Epithelial cell of proximal tubule (primary cell): Measurements from ENCODE around the gene PDIA5. TPM values are rescaled to one million over a fixed set of nuclear protein-coding genes. Genes with fewer than 3 reads are reported as not detected.

Experiments used
- DNase-seq: peaks from one replicate; pipeline ENCODE4 v3.0.0-alpha.2; 2011; ENCODE audit warnings: low read depth
- H3K4me3 ChIP-seq: 2 replicates; pipeline ENCODE4 v1.5.1; 2011; ENCODE audit warnings: low read depth, mild to moderate bottlenecking, low read length
- total RNA-seq: library from RNA; depleted of rRNA; stranded (reverse); fragments of >200 nt; gene quantifications from 2 replicates; pipeline ENCODE4 v1.2.3, GENCODE V29; 2015
- TF ChIP-seq, protein P1 (sequence below): conservative IDR thresholded peaks from 2 replicates; pipeline ENCODE4 v1.5.1; 2012; ENCODE audit warnings: low read depth, mild to moderate bottlenecking, low read length

The PDIA5 gene
- total RNA-seq, 1 donor from 2014 or later, result 29.4 TPM

DNA sequence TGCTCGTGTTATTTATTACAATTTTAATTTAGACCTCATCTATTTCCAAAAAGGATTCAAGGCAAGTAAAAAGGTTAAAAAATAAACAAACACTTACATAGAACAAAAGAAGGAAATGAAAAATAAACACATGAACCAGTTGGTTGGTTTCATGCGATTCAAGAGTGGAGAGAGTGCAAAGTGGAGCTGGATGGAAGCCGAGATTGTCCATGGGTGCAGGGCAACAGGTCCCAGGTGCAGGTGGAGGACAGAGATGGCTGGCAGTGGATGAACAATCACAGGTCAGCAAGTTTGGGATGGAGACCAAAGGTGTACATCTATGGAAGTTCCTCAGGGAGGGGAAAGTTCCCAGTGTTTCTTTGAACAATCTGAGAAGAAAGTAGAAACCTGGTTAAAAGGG, 27.6 kb upstream of the PDIA5 start:
- TF ChIP-seq, protein P1, sequence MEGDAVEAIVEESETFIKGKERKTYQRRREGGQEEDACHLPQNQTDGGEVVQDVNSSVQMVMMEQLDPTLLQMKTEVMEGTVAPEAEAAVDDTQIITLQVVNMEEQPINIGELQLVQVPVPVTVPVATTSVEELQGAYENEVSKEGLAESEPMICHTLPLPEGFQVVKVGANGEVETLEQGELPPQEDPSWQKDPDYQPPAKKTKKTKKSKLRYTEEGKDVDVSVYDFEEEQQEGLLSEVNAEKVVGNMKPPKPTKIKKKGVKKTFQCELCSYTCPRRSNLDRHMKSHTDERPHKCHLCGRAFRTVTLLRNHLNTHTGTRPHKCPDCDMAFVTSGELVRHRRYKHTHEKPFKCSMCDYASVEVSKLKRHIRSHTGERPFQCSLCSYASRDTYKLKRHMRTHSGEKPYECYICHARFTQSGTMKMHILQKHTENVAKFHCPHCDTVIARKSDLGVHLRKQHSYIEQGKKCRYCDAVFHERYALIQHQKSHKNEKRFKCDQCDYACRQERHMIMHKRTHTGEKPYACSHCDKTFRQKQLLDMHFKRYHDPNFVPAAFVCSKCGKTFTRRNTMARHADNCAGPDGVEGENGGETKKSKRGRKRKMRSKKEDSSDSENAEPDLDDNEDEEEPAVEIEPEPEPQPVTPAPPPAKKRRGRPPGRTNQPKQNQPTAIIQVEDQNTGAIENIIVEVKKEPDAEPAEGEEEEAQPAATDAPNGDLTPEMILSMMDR, result no peak
- no peak overlapping the region for H3K4me3 ChIP-seq
- DNase-seq, result no peak

DNA sequence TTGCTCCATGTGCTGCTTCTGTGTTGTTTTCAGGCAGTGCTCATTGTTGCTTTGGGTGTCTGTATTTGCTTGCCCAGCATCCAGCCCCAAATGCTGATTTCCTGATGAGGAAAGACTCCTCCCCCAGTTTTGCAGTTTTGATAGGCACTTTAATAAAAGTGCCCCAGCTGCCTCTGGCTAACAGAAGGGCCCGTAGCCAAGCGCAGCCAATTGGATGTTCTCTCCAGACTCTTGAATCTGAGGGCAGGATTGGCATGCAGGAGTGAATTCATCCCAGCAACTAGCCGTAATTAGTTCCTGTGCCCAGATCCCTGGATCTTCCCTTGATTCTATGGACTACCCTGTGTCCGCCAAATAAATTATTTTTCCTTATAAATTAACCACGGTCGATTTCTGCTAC, 24.4 kb upstream of the PDIA5 start:
- TF ChIP-seq, protein P1, result no peak
- no peak overlapping the region for H3K4me3 ChIP-seq
- no peak for DNase-seq

DNA sequence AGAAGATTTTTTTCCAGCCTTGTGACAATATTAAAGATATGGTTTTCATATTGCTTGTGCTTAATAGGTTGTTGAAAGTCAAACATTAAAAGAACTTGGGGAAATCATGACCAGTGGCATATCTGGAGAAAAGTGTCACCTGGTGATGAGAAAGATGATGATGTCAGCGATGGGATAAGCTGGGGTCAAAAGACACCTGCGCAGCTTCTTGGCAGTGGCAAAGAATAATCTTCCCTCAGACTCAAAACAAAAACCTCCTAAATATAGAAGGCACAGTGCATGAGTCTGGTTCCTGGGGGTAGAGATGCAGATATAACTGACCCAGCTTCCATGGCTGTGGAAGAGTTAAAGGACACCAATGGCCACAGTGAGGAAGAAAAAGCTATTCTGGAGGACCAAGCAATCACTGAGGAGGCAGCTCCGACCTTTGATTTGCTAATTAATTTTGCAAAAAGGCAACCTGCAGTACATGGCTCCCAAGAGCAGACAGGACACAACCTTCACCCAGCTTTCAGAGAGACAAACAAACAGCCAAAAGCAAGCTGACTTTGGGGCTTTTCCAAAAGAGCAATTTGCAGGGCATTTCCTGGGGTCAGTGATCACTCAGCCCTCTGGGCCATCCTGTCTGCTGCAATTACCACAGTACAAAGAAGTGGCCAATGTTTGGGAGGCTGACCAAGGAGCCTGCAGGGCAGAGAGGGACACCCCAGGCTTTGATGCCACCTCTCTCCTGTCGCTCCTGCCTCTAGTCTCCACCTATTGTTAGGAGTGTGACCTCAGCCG, 21.7 kb upstream of the PDIA5 start:
- H3K4me3 ChIP-seq, result no peak overlapping the region
- TF ChIP-seq, protein P1, result no peak

DNA sequence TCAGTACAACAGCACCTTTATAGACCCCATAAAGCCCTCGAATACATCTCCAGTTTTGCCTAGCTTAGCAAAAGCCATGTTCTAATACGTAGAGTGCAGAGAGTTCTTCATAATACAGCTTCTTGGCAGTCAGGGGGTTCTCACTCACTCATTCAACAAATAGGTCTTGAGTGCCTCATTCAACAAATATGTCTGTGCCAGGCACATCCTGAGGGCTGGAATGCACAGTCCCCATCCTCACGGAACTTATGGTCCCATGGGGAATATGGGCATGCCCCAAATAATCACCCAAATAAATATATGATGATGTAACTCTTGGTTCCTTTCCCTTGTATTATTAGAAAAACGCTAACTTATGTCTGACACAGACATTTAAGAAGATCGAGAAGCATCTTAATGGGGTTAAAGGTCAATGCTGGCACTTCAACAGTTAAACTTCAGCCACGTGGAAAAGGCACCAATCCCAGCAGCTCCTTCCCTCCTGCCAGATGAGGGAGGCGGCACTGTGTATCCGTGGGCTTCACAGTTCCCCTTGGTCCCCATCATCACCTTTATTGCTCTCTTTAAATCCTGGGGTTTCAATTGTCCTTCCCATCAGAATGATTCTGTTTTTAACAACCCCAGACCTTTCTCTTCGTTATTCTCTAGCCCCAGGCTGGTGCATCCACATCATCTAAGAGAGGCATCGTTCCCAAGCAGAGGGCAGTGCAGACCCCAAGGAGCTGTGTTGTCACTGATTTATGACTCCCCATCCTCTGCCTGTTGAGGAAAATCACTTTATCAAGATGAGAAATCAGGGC, 20.4 kb upstream of the PDIA5 start:
- no peak overlapping the region for H3K4me3 ChIP-seq
- DNase-seq, result no peak
- TF ChIP-seq, protein P1, result no peak

More for the DNA sequence above, 21.7 kb upstream of the PDIA5 start:
- no peak for DNase-seq

DNA sequence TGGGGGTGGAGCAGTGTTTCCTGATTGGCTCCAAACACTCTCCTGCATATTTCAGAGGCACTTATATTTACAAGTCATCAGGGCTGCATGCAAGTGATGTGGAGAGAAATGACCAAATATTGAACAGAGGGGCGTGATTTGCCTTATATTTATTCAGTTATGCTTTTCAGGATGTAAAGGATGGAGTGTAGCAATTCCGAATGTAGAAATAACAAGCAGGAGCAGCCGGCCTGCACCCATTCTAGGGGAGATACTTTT, 19.8 kb upstream of the PDIA5 start:
- H3K4me3 ChIP-seq, result no peak overlapping the region
- TF ChIP-seq, protein P1, result no peak
- no peak for DNase-seq

DNA sequence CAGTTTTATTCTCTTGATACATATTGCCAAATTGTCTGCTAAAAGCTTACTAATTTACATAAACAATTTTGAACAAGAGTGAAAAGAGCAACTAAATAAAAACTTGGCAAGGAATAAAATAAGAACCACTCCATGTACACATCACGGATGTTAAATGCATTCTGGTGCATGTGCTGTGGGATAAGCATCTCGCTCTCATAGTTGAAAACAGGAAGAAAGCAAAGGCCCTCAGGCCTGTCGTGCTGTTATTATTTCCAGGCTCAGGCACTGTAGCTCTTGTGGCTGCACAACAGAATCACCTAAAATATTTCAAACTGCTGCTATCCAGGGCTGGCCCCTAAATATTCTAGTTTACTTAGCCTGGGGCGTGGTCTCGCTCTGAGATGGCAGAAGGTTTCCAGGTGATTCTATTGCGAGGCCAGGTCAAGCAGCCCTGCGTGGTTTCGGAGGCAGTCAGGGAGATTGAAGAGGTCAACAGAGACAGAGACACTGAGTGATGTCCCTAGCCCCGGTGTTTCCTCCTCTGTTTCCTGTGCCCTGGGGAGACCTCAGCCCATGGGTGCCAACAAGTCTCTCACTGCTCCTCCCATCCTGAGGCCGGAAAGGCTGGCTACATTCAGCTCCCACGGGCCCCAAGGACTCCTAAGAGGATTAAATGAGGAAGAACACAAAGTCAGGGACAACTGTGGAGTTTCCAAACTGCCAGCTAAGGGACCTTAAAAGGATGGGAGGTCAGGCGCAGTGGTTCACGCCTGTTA, 18.2 kb upstream of the PDIA5 start:
- DNase-seq, result no peak
- TF ChIP-seq, protein P1, result no peak
- H3K4me3 ChIP-seq, result no peak overlapping the region
